ENCODE results near the gene SMG6. TPM values are rescaled to one million over a fixed set of nuclear protein-coding genes. Genes with fewer than 3 reads are reported as not detected.
A peak's percentile ranks its signal among the peaks of the same experiment; 100 is the strongest.
"Not testable (repeated sequence)": the region's sequence is repeated elsewhere in the genome, so short reads cannot be mapped to it uniquely, and the experiment has no call there.

SMG6 gene
- polyA plus RNA-seq, 4 donors = 27.8 to 36.6 (median 31.2) TPM

GRCh38 chr17:2155573-2155972 lies 148.0 kb downstream of the SMG6 start:
- DNase-seq (ENCODE audit: low read depth in 4 of 4, low spot score in 2 of 4) = no peak

- DNase-seq (ENCODE audit: low read depth in 4 of 4, low spot score in 2 of 4) = no peak
Observed at GRCh38 chr17:2151358-2152033, 152.1 kb downstream of the SMG6 start.

- no peak for DNase-seq (ENCODE audit: low read depth in 4 of 4, low spot score in 2 of 4)
Observed at GRCh38 chr17:2150806-2151205, 152.8 kb downstream of the SMG6 start.

GRCh38 chr17:2149934-2150333 lies 153.7 kb downstream of the SMG6 start:
- DNase-seq (ENCODE audit: low read depth in 4 of 4, low spot score in 2 of 4) = no peak

GRCh38 chr17:2146132-2146871 lies 157.3 kb downstream of the SMG6 start:
- DNase-seq (ENCODE audit: low read depth in 4 of 4, low spot score in 2 of 4) = no peak

GRCh38 chr17:2144701-2145100 lies 158.9 kb downstream of the SMG6 start:
- DNase-seq (ENCODE audit: low read depth in 4 of 4, low spot score in 2 of 4) = no peak

- no peak for DNase-seq (ENCODE audit: low read depth in 4 of 4, low spot score in 2 of 4)
Observed at GRCh38 chr17:2143332-2143731, 160.3 kb downstream of the SMG6 start.

GRCh38 chr17:2142682-2143081 lies 160.9 kb downstream of the SMG6 start:
- DNase-seq (ENCODE audit: low read depth in 4 of 4, low spot score in 2 of 4) = not testable (repeated sequence)

- DNase-seq (ENCODE audit: low read depth in 4 of 4, low spot score in 2 of 4) = no peak
Observed at GRCh38 chr17:2140683-2141082, 162.9 kb downstream of the SMG6 start.

GRCh38 chr17:2138761-2139160 lies 164.8 kb downstream of the SMG6 start:
- DNase-seq (ENCODE audit: low read depth in 4 of 4, low spot score in 2 of 4) = peak in 1 of 4 donors; percentile 49

GRCh38 chr17:2138318-2138717 lies 165.3 kb downstream of the SMG6 start:
- no peak for DNase-seq (ENCODE audit: low read depth in 4 of 4, low spot score in 2 of 4)

GRCh38 chr17:2137342-2138098 lies 166.1 kb downstream of the SMG6 start:
- no peak for DNase-seq (ENCODE audit: low read depth in 4 of 4, low spot score in 2 of 4)

- no peak for DNase-seq (ENCODE audit: low read depth in 4 of 4, low spot score in 2 of 4)
Observed at GRCh38 chr17:2136241-2136640, 167.3 kb downstream of the SMG6 start.

GRCh38 chr17:2128011-2128410 lies 175.6 kb downstream of the SMG6 start:
- no peak for DNase-seq (ENCODE audit: low read depth in 4 of 4, low spot score in 2 of 4)

- DNase-seq (ENCODE audit: low read depth in 4 of 4, low spot score in 2 of 4) = no peak
Observed at GRCh38 chr17:2125013-2125535, 178.5 kb downstream of the SMG6 start.

GRCh38 chr17:2124391-2124790 lies 179.2 kb downstream of the SMG6 start:
- no peak for DNase-seq (ENCODE audit: low read depth in 4 of 4, low spot score in 2 of 4)

- DNase-seq (ENCODE audit: low read depth in 4 of 4, low spot score in 2 of 4) = no peak
Observed at GRCh38 chr17:2123375-2124251, 180.0 kb downstream of the SMG6 start.

- DNase-seq (ENCODE audit: low read depth in 4 of 4, low spot score in 2 of 4) = peak in 1 of 4 donors; percentile 41
Observed at GRCh38 chr17:2122641-2123302, 180.8 kb downstream of the SMG6 start.

- DNase-seq (ENCODE audit: low read depth in 4 of 4, low spot score in 2 of 4) = no peak
Observed at GRCh38 chr17:2120586-2121335, 182.8 kb downstream of the SMG6 start.
